K562 (cell line): Measurements from ENCODE around the gene NTSR1. TPM values are rescaled to one million over a fixed set of nuclear protein-coding genes. Genes with fewer than 3 reads are reported as not detected.

ENCODE experiments used
- ATAC-seq: fragments of 200-7000 bp; cut with Tn5 transposase; 3 replicates; pipeline ENCODE4 v1.9.1; 2020; ENCODE audit warnings: moderate library complexity
- BruUV-seq: library from RNA; stranded (reverse); fragments of 400-500 nt; replicated peaks from 2 replicates; lab custom pipeline; 2021; lab: Mats Ljungman, UMichigan
- CTCF ChIA-PET: fragments of 300-600 bp; formaldehyde crosslinking; extraction: SDS; loops from one replicate; lab custom pipeline; 2021; ENCODE audit warnings: low intra/inter-chr PET ratio; lab: Yijun Ruan, JAX
- POLR2A ChIA-PET: fragments of 300-600, 350-650 bp; sonication (Branson Sonifier 250); formaldehyde crosslinking; extraction: SDS; loops from one replicate; lab custom pipeline; 2021; ENCODE audit warnings: antibody characterized with exemption, inconsistent platforms; lab: Yijun Ruan, JAX
- DNase-seq, 4 experiments: peaks; one replicate each; pipeline versions ENCODE4 v3.0.0 to v3.0.0-alpha.2; 2011 to 2018; ENCODE audit warnings: low spot score in 3 of 4, mixed read lengths in 3 of 4; ENCODE audit errors: extremely low read depth in 1 of 4
- FAIRE-seq: peaks from 2 replicates; lab custom pipeline; 2011; peaks lifted over from hg19 to GRCh38; lab: Jason Lieb, UNC
- H2AFZ ChIP-seq: 2 replicates; pipeline ENCODE4 v1.6.0; 2011; ENCODE audit warnings: low read depth, low read length, control low read depth, inconsistent platforms
- H3K27ac ChIP-seq: fragments of 200-600 bp; 3 replicates; pipeline ENCODE4 v1.8.0; 2011; ENCODE audit warnings: low read depth, mild to moderate bottlenecking, control low read depth, inconsistent platforms, low read length, moderate library complexity, mixed read lengths; ENCODE audit errors: extremely low read depth
- H3K27me3 ChIP-seq, 2 experiments: fragments of 300-600 bp in 1 of 2; 2 replicates in 1 of 2; 3 replicates in 1 of 2; pipeline versions ENCODE4 v1.6.0 to v1.8.0; 2011; ENCODE audit warnings: inconsistent platforms in 2 of 2, low read length in 2 of 2, mild to moderate bottlenecking in 1 of 2, mixed read lengths in 1 of 2, moderate library complexity in 1 of 2; ENCODE audit not compliant: control insufficient read depth in 2 of 2, insufficient read depth in 2 of 2
- H3K36me3 ChIP-seq: fragments of 300-600 bp; 3 replicates; pipeline ENCODE4 v1.8.0; 2011; ENCODE audit warnings: mild to moderate bottlenecking, low read length, inconsistent platforms; ENCODE audit not compliant: control insufficient read depth, insufficient read depth
- H3K4me1 ChIP-seq, 2 experiments: fragments of 200-600 bp in 1 of 2; replicated peaks in 1 of 2; 2 replicates in 1 of 2; 3 replicates in 1 of 2; pipeline versions ENCODE4 v1.5.1 to v1.8.0; 2011; ENCODE audit warnings: inconsistent platforms in 2 of 2, low read length in 2 of 2, mild to moderate bottlenecking in 1 of 2, mixed read lengths in 1 of 2, moderate library complexity in 1 of 2; ENCODE audit not compliant: control insufficient read depth in 2 of 2, insufficient read depth in 2 of 2
- H3K4me2 ChIP-seq: 2 replicates; pipeline ENCODE4 v1.6.1; 2011; ENCODE audit warnings: low read length, control low read depth, inconsistent platforms, mixed read lengths; ENCODE audit not compliant: insufficient read depth
- H3K4me3 ChIP-seq: fragments of 200-600 bp; sonication (generic), shearing (Covaris generic); 2 replicates; pipeline ENCODE4 v1.5.1; 2016; ENCODE audit warnings: control low read depth, inconsistent platforms
- H3K79me2 ChIP-seq: fragments of 200-600 bp; 3 replicates; pipeline ENCODE4 v1.8.0; 2011; ENCODE audit warnings: low read length, inconsistent platforms; ENCODE audit not compliant: control insufficient read depth, insufficient read depth
- H3K9ac ChIP-seq, 2 experiments: 2 replicates each; pipeline versions ENCODE4 v1.6.0 to v1.6.1; 2011; ENCODE audit warnings: low read depth in 2 of 2, low read length in 2 of 2, control low read depth in 1 of 2, inconsistent platforms in 1 of 2, mild to moderate bottlenecking in 1 of 2, mixed read lengths in 1 of 2; ENCODE audit not compliant: insufficient read depth in 1 of 2
- H3K9me1 ChIP-seq: one replicate; pipeline ENCODE4 v1.6.0; 2011; ENCODE audit warnings: inconsistent platforms, mild to moderate bottlenecking, low read length, moderate library complexity; ENCODE audit not compliant: control insufficient read depth, insufficient read depth
- H3K9me3 ChIP-seq: replicated peaks from 2 replicates; pipeline ENCODE4 v1.5.1; 2011; ENCODE audit warnings: low read depth, low read length, inconsistent platforms; ENCODE audit not compliant: control insufficient read depth, insufficient read depth
- H4K20me1 ChIP-seq: replicated peaks from 2 replicates; pipeline ENCODE4 v1.6.1; 2011; ENCODE audit warnings: low read length, inconsistent platforms, mixed read lengths; ENCODE audit not compliant: control insufficient read depth, insufficient read depth
- BCOR ChIP-seq: fragments of 450-650 bp; IDR thresholded peaks from 2 replicates; pipeline ENCODE4 v1.6.1; 2016
- DMBX1 ChIP-seq: fragments of 250-450 bp; sonication (Bioruptor Pico); IDR thresholded peaks from 2 replicates; pipeline ENCODE4 v1.8.0; 2022; ENCODE audit warnings: inconsistent platforms, mild to moderate bottlenecking, moderate library complexity, borderline replicate concordance
- FOSL1 ChIP-seq: fragments of 200-800 bp; sonication (Bioruptor generic); conservative IDR thresholded peaks from 2 replicates; pipeline ENCODE4 v1.6.1; 2016; ENCODE audit warnings: missing genetic modification characterization, missing compliant biosample characterization
- FOXJ2 ChIP-seq: fragments of 200-800 bp; sonication (Bioruptor generic); IDR thresholded peaks from 2 replicates; pipeline ENCODE4 v1.6.1; 2016; ENCODE audit warnings: missing genetic modification characterization, missing compliant biosample characterization
- GTF2A2 ChIP-seq: IDR thresholded peaks from 2 replicates; pipeline ENCODE4 v1.6.1; 2016; ENCODE audit warnings: mild to moderate bottlenecking, missing genetic modification characterization, missing compliant biosample characterization
- KLF16 ChIP-seq: IDR thresholded peaks from 2 replicates; pipeline ENCODE4 v1.6.1; 2016; ENCODE audit warnings: antibody characterized with exemption
- MITF ChIP-seq: IDR thresholded peaks from 2 replicates; pipeline ENCODE4 v1.6.1; 2014; ENCODE audit warnings: antibody characterized with exemption
- NR1H2 ChIP-seq: sonication (generic); formaldehyde crosslinking; IDR thresholded peaks from 2 replicates; pipeline ENCODE4 v1.4.0; 2020; ENCODE audit warnings: mild to moderate bottlenecking, missing genetic modification reagents
- SPI1 ChIP-seq: IDR thresholded peaks from 2 replicates; pipeline ENCODE4 v1.6.1; 2011; ENCODE audit warnings: low read depth, low read length, control low read depth, borderline replicate concordance
- TEAD2 ChIP-seq: fragments of 450-650 bp; IDR thresholded peaks from 2 replicates; pipeline ENCODE4 v1.6.1; 2016; ENCODE audit warnings: missing genetic modification characterization, control low read depth, missing compliant biosample characterization
- ZNF232 ChIP-seq: sonication (generic); formaldehyde crosslinking; IDR thresholded peaks from 2 replicates; pipeline ENCODE4 v1.8.0; 2022; ENCODE audit warnings: mild to moderate bottlenecking, missing genetic modification reagents
- ZNF24 ChIP-seq: fragments of 450-650 bp; IDR thresholded peaks from 2 replicates; pipeline ENCODE4 v1.6.1; 2016
- ZNF707 ChIP-seq: fragments of 250-450 bp; sonication (Bioruptor Pico); conservative IDR thresholded peaks from 2 replicates; pipeline ENCODE4 v1.8.0; 2022; ENCODE audit warnings: inconsistent platforms, mild to moderate bottlenecking, moderate library complexity
- WGBS: fragments of 100-300 bp; shearing (Covaris generic); methylation state at CpG from one replicate; pipeline ENCODE4 v1.1.6; 2016; ENCODE audit warnings: low coverage, mixed read lengths; ENCODE audit not compliant: insufficient coverage; ENCODE audit errors: missing lambda C conversion rate; 5-methylcytosine and 5-hydroxymethylcytosine counted together
- in situ Hi-C: fragments of 300-500 bp; cut with MboI; formaldehyde crosslinking; loops from 4 replicates; pipeline ENCODE4 v1.15.0; 2018; ENCODE audit warnings: inconsistent platforms, mixed read lengths
- intact Hi-C: fragments of 100-400 bp; cut with micrococcal nuclease; formaldehyde crosslinking; loops from 2 replicates; pipeline ENCODE4 v1.14.2; 2022
- polyA plus RNA-seq, 8 experiments: library from polyadenylated mRNA; depleted of rRNA in 4 of 8; stranded (reverse) in 5 of 8; unstranded in 3 of 8; fragments of >200 nt; fragmentation: Nextera tagmentation in 2 of 8; fragmentation: Illumina TruSeq in 1 of 8; extraction: Ambion mirVana in 2 of 8; extraction: Trizol in 1 of 8; gene quantifications; 2 replicates each; pipeline versions ENCODE4 v1.2.1 to v1.2.3, GENCODE V29; 2011 to 2014; ENCODE audit warnings: inconsistent platforms in 1 of 8, missing spikeins in 1 of 8
- total RNA-seq, 7 experiments: library from RNA; depleted of rRNA in 6 of 7; stranded (reverse); fragments of >200 nt in 6 of 7; fragmentation: Illumina TruSeq in 2 of 7; extraction: Trizol in 2 of 7; gene quantifications; 2 replicates each; pipeline versions ENCODE4 v1.2.1 to v1.2.3, GENCODE V29; 2011 to 2021; ENCODE audit warnings: low replicate concordance in 1 of 7
- TF ChIP-seq, protein P1 (sequence below): fragments of 450-650 bp; formaldehyde crosslinking; IDR thresholded peaks from 2 replicates; pipeline ENCODE4 v1.4.0; 2020; ENCODE audit warnings: mild to moderate bottlenecking, moderate library complexity
- TF ChIP-seq, protein P2 (sequence below), 2 experiments: fragments of 450-650 bp; IDR thresholded peaks; 2 replicates each; pipeline ENCODE4 v1.6.1; 2016
- TF ChIP-seq, protein P3 (sequence below): sonication (generic); formaldehyde crosslinking; IDR thresholded peaks from 2 replicates; pipeline ENCODE4 v1.8.0; 2022; ENCODE audit warnings: missing genetic modification reagents, mild to moderate bottlenecking, moderate library complexity, borderline replicate concordance

NTSR1 gene
- total and polyA plus RNA-seq, 9 of the 15 experiments (the other 6 are each of a cell fraction or from before 2014, with no cell fraction given), result 0.04 to 0.40 (median 0.13) TPM; not detected in 3

DNA sequence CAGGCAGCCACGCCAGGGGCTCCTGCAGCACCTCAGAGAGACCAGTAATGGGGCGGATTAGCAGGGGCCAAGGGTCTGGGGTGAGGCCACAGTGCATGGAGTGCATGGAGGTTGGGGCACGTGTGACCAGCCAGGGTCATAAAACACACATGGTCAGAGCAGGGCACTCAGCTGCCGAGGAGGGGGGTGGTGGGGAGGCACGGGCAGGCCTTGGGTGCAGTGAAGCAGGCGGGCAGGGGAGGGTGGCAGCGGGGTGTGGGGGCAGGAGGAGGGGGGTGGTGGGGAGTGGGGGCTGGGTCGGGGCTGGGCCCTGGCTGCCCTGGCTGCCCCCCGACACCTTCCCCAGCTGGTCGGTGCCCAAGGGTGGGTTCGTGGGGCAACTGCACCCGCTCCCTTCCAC, 23.7 kb upstream of the NTSR1 start (continued):
- TF ChIP-seq, protein P1, sequence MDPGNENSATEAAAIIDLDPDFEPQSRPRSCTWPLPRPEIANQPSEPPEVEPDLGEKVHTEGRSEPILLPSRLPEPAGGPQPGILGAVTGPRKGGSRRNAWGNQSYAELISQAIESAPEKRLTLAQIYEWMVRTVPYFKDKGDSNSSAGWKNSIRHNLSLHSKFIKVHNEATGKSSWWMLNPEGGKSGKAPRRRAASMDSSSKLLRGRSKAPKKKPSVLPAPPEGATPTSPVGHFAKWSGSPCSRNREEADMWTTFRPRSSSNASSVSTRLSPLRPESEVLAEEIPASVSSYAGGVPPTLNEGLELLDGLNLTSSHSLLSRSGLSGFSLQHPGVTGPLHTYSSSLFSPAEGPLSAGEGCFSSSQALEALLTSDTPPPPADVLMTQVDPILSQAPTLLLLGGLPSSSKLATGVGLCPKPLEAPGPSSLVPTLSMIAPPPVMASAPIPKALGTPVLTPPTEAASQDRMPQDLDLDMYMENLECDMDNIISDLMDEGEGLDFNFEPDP (CRISPR knock-in tag), result no peak
- TF ChIP-seq MITF, result no peak

- in situ Hi-C loops, result no loop called here
- POLR2A ChIA-PET, result interaction anchor here (0.5 to 1.3 kb wide), 6 partner anchors 11 to 541 kb away, joined by 3 to 6 read pairs (median 3); no protein-coding TSS in a partner anchor
- ATAC-seq, result peak; percentile 90
- TF ChIP-seq KLF16 (peak; percentile 81), SPI1 (peak; percentile 99), FOXJ2 (tag) (no peak), BCOR (0 out of 2 replicates have a peak, but pooled peaks have one; percentile 13), TEAD2 (tag) (no peak), DMBX1 (CRISPR knock-in tag) (no peak), NR1H2 (CRISPR knock-in tag) (no peak), ZNF232 (no peak), GTF2A2 (tag) (no peak), ZNF707 (CRISPR knock-in tag) (no peak), FOSL1 (tag) (no peak), ZNF24 (no peak)
- TF ChIP-seq, protein P2, sequence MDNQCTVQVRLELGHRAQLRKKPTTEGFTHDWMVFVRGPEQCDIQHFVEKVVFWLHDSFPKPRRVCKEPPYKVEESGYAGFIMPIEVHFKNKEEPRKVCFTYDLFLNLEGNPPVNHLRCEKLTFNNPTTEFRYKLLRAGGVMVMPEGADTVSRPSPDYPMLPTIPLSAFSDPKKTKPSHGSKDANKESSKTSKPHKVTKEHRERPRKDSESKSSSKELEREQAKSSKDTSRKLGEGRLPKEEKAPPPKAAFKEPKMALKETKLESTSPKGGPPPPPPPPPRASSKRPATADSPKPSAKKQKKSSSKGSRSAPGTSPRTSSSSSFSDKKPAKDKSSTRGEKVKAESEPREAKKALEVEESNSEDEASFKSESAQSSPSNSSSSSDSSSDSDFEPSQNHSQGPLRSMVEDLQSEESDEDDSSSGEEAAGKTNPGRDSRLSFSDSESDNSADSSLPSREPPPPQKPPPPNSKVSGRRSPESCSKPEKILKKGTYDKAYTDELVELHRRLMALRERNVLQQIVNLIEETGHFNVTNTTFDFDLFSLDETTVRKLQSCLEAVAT (IDR thresholded peaks at IDR 0.05), result peak in 1 of 2 experiments; percentile 54; a peak in 1 of 4 replicates
- TF ChIP-seq, protein P3, sequence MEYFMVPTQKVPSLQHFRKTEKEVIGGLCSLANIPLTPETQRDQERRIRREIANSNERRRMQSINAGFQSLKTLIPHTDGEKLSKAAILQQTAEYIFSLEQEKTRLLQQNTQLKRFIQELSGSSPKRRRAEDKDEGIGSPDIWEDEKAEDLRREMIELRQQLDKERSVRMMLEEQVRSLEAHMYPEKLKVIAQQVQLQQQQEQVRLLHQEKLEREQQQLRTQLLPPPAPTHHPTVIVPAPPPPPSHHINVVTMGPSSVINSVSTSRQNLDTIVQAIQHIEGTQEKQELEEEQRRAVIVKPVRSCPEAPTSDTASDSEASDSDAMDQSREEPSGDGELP (CRISPR knock-in tag), result peak; percentile 98
These were observed 22.7 kb upstream of the NTSR1 start for GRCh38 chr20:62685781-62686555.

More at GRCh38 chr20:62685781-62686555, 22.7 kb upstream of the NTSR1 start:
- BruUV-seq, result no TSS peak
- no peak overlapping the region for H3K4me3 ChIP-seq
- H3K9me1 ChIP-seq, result no peaks in the 10 kb centered on the region
- H2AFZ ChIP-seq, result peak overlapping the region; percentile 42
- H3K79me2 ChIP-seq, result no peaks in the 10 kb centered on the region
- no peaks in the 10 kb centered on the region for H4K20me1 ChIP-seq
- peaks cover 15 to 61% of the 10 kb centered on the region in 2 experiments for H3K4me1 ChIP-seq
- H3K27me3 ChIP-seq, result peaks cover 26 to 55% of the 10 kb centered on the region in 2 experiments
- H3K4me2 ChIP-seq, result peak overlapping the region; percentile 56
- peak; percentile 97 for FAIRE-seq
- no peaks in the 10 kb centered on the region for H3K9me3 ChIP-seq
- no peak overlapping the region for H3K27ac ChIP-seq
- peak overlapping the region in 1 of 2 experiments; percentile 60; a peak in 1 of 4 replicates for H3K9ac ChIP-seq
- intact Hi-C loops, result loop anchor here (5.0 kb wide), 1 partner anchor 106 kb away; no protein-coding TSS in a partner anchor
- DNase-seq, result peak; percentile 54 to 86 (median 68)
- no peaks in the 10 kb centered on the region for H3K36me3 ChIP-seq
- CTCF ChIA-PET, result no interaction called here
- 3% methylated on average over 27 of the region's 27 CpGs for WGBS
